SK-N-SH (cell line): ENCODE measurements around the gene GPD1L. TPM values are rescaled to one million over a fixed set of nuclear protein-coding genes. Genes with fewer than 3 reads are reported as not detected.

ENCODE experiments used
- CTCF ChIA-PET: fragments of 300-600, 350-600 bp; formaldehyde crosslinking; extraction: SDS; loops from one replicate; lab custom pipeline; 2021; lab: Yijun Ruan, JAX
- POLR2A ChIA-PET: fragments of 350-600 bp; sonication (Branson Sonifier 250); formaldehyde crosslinking; extraction: SDS; loops from one replicate; lab custom pipeline; 2020; ENCODE audit warnings: antibody characterized with exemption, inconsistent platforms; lab: Yijun Ruan, JAX
- DNase-seq: peaks from one replicate; pipeline ENCODE4 v3.0.0; 2012
- H2AFZ ChIP-seq: fragments of 200-600 bp; sonication (generic); 2 replicates; pipeline ENCODE4 v1.8.1; 2016; ENCODE audit warnings: antibody characterized with exemption, mild to moderate bottlenecking, low read depth
- H3F3A ChIP-seq: fragments of 200-600 bp; sonication (generic); replicated peaks from 2 replicates; pipeline ENCODE3; 2016; ENCODE audit warnings: antibody characterized with exemption, mild to moderate bottlenecking; ENCODE audit not compliant: insufficient read depth
- H3K27ac ChIP-seq, 2 experiments: fragments of 200-500 bp in 1 of 2; fragments of 200-600 bp in 1 of 2; sonication (Bioruptor generic) in 1 of 2; sonication (generic), shearing (Covaris generic) in 1 of 2; 2 replicates each; pipeline versions ENCODE4 v1.5.1 to v1.6.1; 2014 to 2016; ENCODE audit warnings: low read depth in 2 of 2, inconsistent platforms in 1 of 2, low read length in 1 of 2, mild to moderate bottlenecking in 1 of 2, mixed read lengths in 1 of 2
- H3K27me3 ChIP-seq: fragments of 200-600 bp; sonication (generic), shearing (Covaris generic); 2 replicates; pipeline ENCODE4 v1.6.1; 2016; ENCODE audit warnings: mixed run types; ENCODE audit not compliant: insufficient read depth
- H3K36me3 ChIP-seq, 2 experiments: fragments of 200-500 bp in 1 of 2; fragments of 200-600 bp in 1 of 2; sonication (Bioruptor generic) in 1 of 2; sonication (generic) in 1 of 2; replicated peaks in 1 of 2; 2 replicates each; pipeline versions ENCODE3 to v1.5.1; 2014 to 2016; ENCODE audit warnings: low read length in 1 of 2, mild to moderate bottlenecking in 1 of 2; ENCODE audit not compliant: insufficient read depth in 2 of 2, control insufficient read depth in 1 of 2
- H3K4me1 ChIP-seq, 2 experiments: fragments of 200-500 bp in 1 of 2; fragments of 200-600 bp in 1 of 2; sonication (Bioruptor generic) in 1 of 2; sonication (generic), shearing (Covaris generic) in 1 of 2; 2 replicates each; pipeline versions ENCODE4 v1.5.1 to v1.6.1; 2014 to 2016; ENCODE audit warnings: low read depth in 1 of 2, low read length in 1 of 2, mixed run types in 1 of 2; ENCODE audit not compliant: insufficient read depth in 2 of 2, control insufficient read depth in 1 of 2
- H3K4me2 ChIP-seq: fragments of 200-600 bp; sonication (generic), shearing (Covaris generic); 2 replicates; pipeline ENCODE4 v1.6.1; 2017; ENCODE audit warnings: mixed run types
- H3K4me3 ChIP-seq, 2 experiments: fragments of 200-500 bp in 1 of 2; fragments of 200-600 bp in 1 of 2; sonication (Bioruptor generic) in 1 of 2; sonication (generic), shearing (Covaris generic) in 1 of 2; 2 replicates each; pipeline versions ENCODE4 v1.5.1 to v1.8.1; 2014 to 2016; ENCODE audit warnings: low read depth in 2 of 2, inconsistent platforms in 1 of 2, low read length in 1 of 2, mild to moderate bottlenecking in 1 of 2, mixed read lengths in 1 of 2, moderate library complexity in 1 of 2
- H3K79me2 ChIP-seq: fragments of 200-600 bp; sonication (generic); 2 replicates; pipeline ENCODE4 v1.8.1; 2017; ENCODE audit warnings: mild to moderate bottlenecking; ENCODE audit not compliant: insufficient read depth
- H3K9ac ChIP-seq: fragments of 200-600 bp; sonication (generic); 2 replicates; pipeline ENCODE4 v1.6.1; 2017; ENCODE audit warnings: mixed run types
- H3K9me2 ChIP-seq: fragments of 200-600 bp; sonication (generic); 2 replicates; pipeline ENCODE4 v1.6.1; 2017; ENCODE audit warnings: mixed run types
- H3K9me3 ChIP-seq: fragments of 200-600 bp; sonication (generic); 2 replicates; pipeline ENCODE4 v1.6.1; 2017; ENCODE audit warnings: mixed run types, mild to moderate bottlenecking, moderate library complexity
- H4K20me1 ChIP-seq: fragments of 200-600 bp; sonication (generic); 2 replicates; pipeline ENCODE4 v1.6.1; 2017; ENCODE audit warnings: mild to moderate bottlenecking, mixed run types; ENCODE audit not compliant: insufficient read depth
- CTCF ChIP-seq: fragments of 200-600 bp; sonication (generic); IDR thresholded peaks from 2 replicates; pipeline ENCODE4 v1.6.1; 2017; ENCODE audit warnings: antibody characterized with exemption, mild to moderate bottlenecking, moderate library complexity
- EZH2phosphoT487 ChIP-seq: fragments of 200-600 bp; sonication (generic); IDR thresholded peaks from 2 replicates; pipeline ENCODE4 v1.6.1; 2017; ENCODE audit warnings: low read depth, mixed run types, mild to moderate bottlenecking, antibody characterized with exemption, moderate library complexity, borderline replicate concordance
- FOSL2 ChIP-seq: IDR thresholded peaks from 2 replicates; pipeline ENCODE4 v1.4.0; 2012; ENCODE audit warnings: low read depth, mild to moderate bottlenecking, moderate library complexity, borderline replicate concordance
- GABPA ChIP-seq: IDR thresholded peaks from 2 replicates; pipeline ENCODE4 v1.4.0; 2012; ENCODE audit warnings: low read depth, mild to moderate bottlenecking
- GATA2 ChIP-seq: sonication (generic); formaldehyde crosslinking; IDR thresholded peaks from 2 replicates; pipeline ENCODE4 v1.5.0; 2020; ENCODE audit warnings: mild to moderate bottlenecking, missing genetic modification reagents
- MAX ChIP-seq: IDR thresholded peaks from 2 replicates; pipeline ENCODE4 v1.4.0; 2012; ENCODE audit warnings: low read depth
- NFIC ChIP-seq: IDR thresholded peaks from 2 replicates; pipeline ENCODE4 v1.4.0; 2012; ENCODE audit warnings: borderline replicate concordance
- TEAD4 ChIP-seq: IDR thresholded peaks from 2 replicates; pipeline ENCODE4 v1.4.0; 2012; ENCODE audit warnings: mild to moderate bottlenecking, borderline replicate concordance; ENCODE audit not compliant: insufficient read depth
- USF2 ChIP-seq: fragments of 150-350 bp; IDR thresholded peaks from 2 replicates; pipeline ENCODE4 v1.6.1; 2017; ENCODE audit warnings: antibody characterized with exemption, low read length, low read depth, borderline replicate concordance
- ZBTB33 ChIP-seq: IDR thresholded peaks from 2 replicates; pipeline ENCODE4 v1.4.0; 2012; ENCODE audit warnings: low read depth, borderline replicate concordance
- WGBS: methylation state at CpG from one replicate; pipeline ENCODE4 v1.1.6; 2017; ENCODE audit warnings: low lambda C conversion rate; 5-methylcytosine and 5-hydroxymethylcytosine counted together
- polyA plus RNA-seq, 3 experiments: library from polyadenylated mRNA; depleted of rRNA; stranded (reverse); fragments of >200 nt; gene quantifications; 2 replicates each; pipeline ENCODE4 v1.2.3, GENCODE V29; 2012

GPD1L gene
- polyA plus RNA-seq, 1 of the 3 experiments (the other 2 are of a cell fraction), result 6.1 TPM

- Histone ChIP-seq H3K27me3 (no peaks in the 10 kb centered on the region), H3F3A (no peaks in the 10 kb centered on the region), H3K27ac (no peak overlapping the region), H3K9me3 (no peaks in the 10 kb centered on the region), H2AFZ (peak overlapping the region; percentile 80)
- WGBS, result 80% methylated on average over 7 of the region's 7 CpGs
- TF ChIP-seq MAX (no peak), GABPA (no peak), ZBTB33 (no peak), USF2 (no peak), FOSL2 (no peak), EZH2phosphoT487 (no peak), TEAD4 (no peak), GATA2 (CRISPR knock-in tag) (no peak), CTCF (no peak), NFIC (no peak)
- TF ChIP-seq, all 33 proteins: peak for 0
- no peaks in the 10 kb centered on the region for H4K20me1 ChIP-seq
- H3K9ac ChIP-seq, result no peak overlapping the region
- ChIA-PET CTCF (no interaction called here), POLR2A (no interaction called here)
- no peak for DNase-seq
- H3K4me3 ChIP-seq, result no peak overlapping the region; a peak in 2 of 4 replicates
- H3K4me1 ChIP-seq, result peaks cover 0 to 21% of the 10 kb centered on the region in 2 experiments; a peak in 1 of 4 replicates
- no peaks in the 10 kb centered on the region for H3K79me2 ChIP-seq
- peak overlapping the region; percentile 88; the same call in 1 of the 2 replicates for H3K4me2 ChIP-seq
- no peaks in the 10 kb centered on the region for H3K36me3 ChIP-seq
- H3K9me2 ChIP-seq, result no peaks in the 10 kb centered on the region
Measured at GRCh38 chr3:32105291-32106131, 909 bp upstream of the GPD1L start.
